GM12878 (cell line): ENCODE results near the gene CYB5RL. TPM values are rescaled to one million over a fixed set of nuclear protein-coding genes. Genes with fewer than 3 reads are reported as not detected.

ENCODE experiments used
- BACH1 ChIP-seq: fragments of 450-650 bp; IDR thresholded peaks from 2 replicates; pipeline ENCODE4 v1.6.1; 2017; ENCODE audit warnings: mild to moderate bottlenecking, borderline replicate concordance
- CEBPB ChIP-seq, 2 experiments: fragments of 150-350 bp in 1 of 2; IDR thresholded peaks; 2 replicates each; pipeline ENCODE4 v1.6.1; 2012 to 2014; ENCODE audit warnings: low read depth in 2 of 2, low read length in 2 of 2, borderline replicate concordance in 1 of 2, inconsistent platforms in 1 of 2
- CHD1 ChIP-seq: IDR thresholded peaks from 2 replicates; pipeline ENCODE4 v1.6.1; 2012; ENCODE audit warnings: low read depth, low read length, improper control_type of control experiment
- ETV6 ChIP-seq, 2 experiments: fragments of 450-650 bp in 1 of 2; IDR thresholded peaks in 1 of 2; conservative IDR thresholded peaks in 1 of 2; 2 replicates each; pipeline ENCODE4 v1.6.1; 2014; ENCODE audit warnings: antibody characterized with exemption in 1 of 2, borderline replicate concordance in 1 of 2, low read depth in 1 of 2, mild to moderate bottlenecking in 1 of 2, moderate library complexity in 1 of 2
- FOS ChIP-seq: IDR thresholded peaks from 3 replicates; pipeline ENCODE4 v1.6.1; 2011; ENCODE audit warnings: borderline replicate concordance; ENCODE audit not compliant: insufficient read length; ENCODE audit errors: extremely low read depth
- LARP7 ChIP-seq: fragments of 450-650 bp; IDR thresholded peaks from 2 replicates; pipeline ENCODE4 v1.6.1; 2017; ENCODE audit warnings: mild to moderate bottlenecking
- NR2C2 ChIP-seq: IDR thresholded peaks from 2 replicates; pipeline ENCODE4 v1.6.1; 2011; ENCODE audit warnings: borderline replicate concordance, low read depth; ENCODE audit not compliant: control insufficient read depth, insufficient read length
- PRDM15 ChIP-seq: fragments of 450-650 bp; formaldehyde crosslinking; IDR thresholded peaks from 2 replicates; pipeline ENCODE4 v1.4.0; 2020; ENCODE audit warnings: mild to moderate bottlenecking, moderate library complexity
- SMAD1 ChIP-seq: fragments of 450-650 bp; IDR thresholded peaks from 2 replicates; pipeline ENCODE4 v1.6.1; 2018; ENCODE audit warnings: mild to moderate bottlenecking, low read depth; ENCODE audit not compliant: partially characterized antibody
- TCF3 ChIP-seq: IDR thresholded peaks from 2 replicates; pipeline ENCODE4 v1.6.1; 2012; ENCODE audit warnings: low read depth, mild to moderate bottlenecking, low read length, borderline replicate concordance; ENCODE audit not compliant: insufficient read depth
- polyA plus RNA-seq, 11 experiments: library from polyadenylated mRNA; depleted of rRNA in 4 of 11; unstranded in 6 of 11; stranded (reverse) in 5 of 11; fragments of >200 nt; fragmentation: Nextera tagmentation in 4 of 11; fragmentation: Illumina TruSeq in 1 of 11; extraction: Ambion mirVana in 4 of 11; extraction: Trizol in 1 of 11; gene quantifications; 1 replicate in 1 of 11; 2 replicates in 10 of 11; pipeline versions ENCODE4 v1.2.1 to v1.2.3, GENCODE V29; 2011 to 2016; ENCODE audit warnings: inconsistent platforms in 2 of 11, missing spikeins in 2 of 11, low read depth in 1 of 11
- total RNA-seq, 4 experiments: library from RNA; depleted of rRNA in 3 of 4; stranded (reverse); fragments of >200 nt in 3 of 4; fragmentation: Illumina TruSeq in 1 of 4; extraction: Trizol in 1 of 4; gene quantifications; 2 replicates each; pipeline versions ENCODE4 v1.2.1 to v1.2.3, GENCODE V29; 2013 to 2021

Gene CYB5RL
- total and polyA plus RNA-seq, 10 of the 15 experiments (the other 5 are each of a cell fraction or from before 2014, with no cell fraction given) = 3.1 to 8.7 (median 7.2) TPM

GRCh38 chr1:54186056-54186455, 13.8 kb downstream of the CYB5RL start (continued):
- TF ChIP-seq PRDM15 (no peak), SMAD1 (no peak), ETV6 (conservative IDR thresholded peaks at IDR 0.05 in 1 of 2, IDR thresholded peaks at IDR 0.05 in 1 of 2; ENCODE audit: borderline replicate concordance in 1 of 2, low read depth in 1 of 2) (no peak), LARP7 (no peak), FOS (no peak), BACH1 (no peak), CEBPB (IDR thresholded peaks at IDR 0.05; ENCODE audit: borderline replicate concordance in 1 of 2, low read depth in 2 of 2, low read length in 2 of 2) (no peak), NR2C2 (no peak), TCF3 (no peak), CHD1 (no peak)
